ENCODE data around the gene TBC1D5. TPM values are rescaled to one million over a fixed set of nuclear protein-coding genes. Genes with fewer than 3 reads are reported as not detected.

The TBC1D5 gene
- total RNA-seq, 1 experiment from 2014 or later = 26.1 TPM

- no peak for TF ChIP-seq ZNF281 (CRISPR knock-in tag; IDR thresholded peaks at IDR 0.05)
- TF ChIP-seq ETV6 (CRISPR knock-in tag; IDR thresholded peaks at IDR 0.05) = no peak
- TF ChIP-seq ZMAT4 (CRISPR knock-in tag; IDR thresholded peaks at IDR 0.05) = no peak
These were observed 547.2 kb downstream of the TBC1D5 start (continued) for GRCh38 chr3:17195192-17195611.

- DNase-seq (ENCODE audit: low spot score) = no peak
- CTCF ChIA-PET = no interaction called here
These were observed 548.3 kb downstream of the TBC1D5 start for GRCh38 chr3:17194116-17194515.

More at GRCh38 chr3:17194116-17194515, 548.3 kb downstream of the TBC1D5 start:
- POLR2A ChIA-PET = interaction anchor here (0.6 kb wide), 1 partner anchor 213 kb away, joined by 3 read pairs; no protein-coding TSS in a partner anchor
- Mint-ChIP-seq H3K36me3 (no peaks in the 10 kb centered on the region), H3K4me3 (no peak overlapping the region), H3K4me1 (peaks cover 21% of the 10 kb centered on the region), H3K27me3 (ENCODE audit: low read depth) (no peaks in the 10 kb centered on the region), H3K27ac (no peak overlapping the region), H3K9me3 (no peaks in the 10 kb centered on the region)
- TF ChIP-seq FOXK1 (CRISPR knock-in tag; IDR thresholded peaks at IDR 0.05) = no peak
- TF ChIP-seq TEAD4 (CRISPR knock-in tag; IDR thresholded peaks at IDR 0.05) = no peak
- no peak for TF ChIP-seq USF1 (CRISPR knock-in tag; IDR thresholded peaks at IDR 0.05)
- TF ChIP-seq EMX1 (CRISPR knock-in tag; IDR thresholded peaks at IDR 0.05) = no peak
- no peak for TF ChIP-seq TEAD1 (CRISPR knock-in tag; IDR thresholded peaks at IDR 0.05)
- no peak for TF ChIP-seq ZBTB43 (CRISPR knock-in tag; IDR thresholded peaks at IDR 0.05)
- TF ChIP-seq ATF3 (CRISPR knock-in tag; conservative IDR thresholded peaks at IDR 0.05) = no peak
- no peak for TF ChIP-seq PRDM15 (CRISPR knock-in tag; IDR thresholded peaks at IDR 0.05)
- no peak for TF ChIP-seq TCF7 (CRISPR knock-in tag; IDR thresholded peaks at IDR 0.05; ENCODE audit: low read depth)
- TF ChIP-seq E2F5 (CRISPR knock-in tag; IDR thresholded peaks at IDR 0.05) = no peak
- no peak for TF ChIP-seq NR2C2 (CRISPR knock-in tag; IDR thresholded peaks at IDR 0.05)
- TF ChIP-seq CREM (CRISPR knock-in tag; IDR thresholded peaks at IDR 0.05) = no peak
- TF ChIP-seq MAX (CRISPR knock-in tag; IDR thresholded peaks at IDR 0.05) = no peak
- TF ChIP-seq ELF4 (CRISPR knock-in tag; IDR thresholded peaks at IDR 0.05; ENCODE audit: low read depth) = no peak
- no peak for TF ChIP-seq RELA (CRISPR knock-in tag; IDR thresholded peaks at IDR 0.05; ENCODE audit: borderline replicate concordance)
- no peak for TF ChIP-seq JAZF1 (CRISPR knock-in tag; IDR thresholded peaks at IDR 0.05)
- ATAC-seq = no peak

Data from WTC11 (cell line).